Tibial nerve (tissue), 4 donors: ENCODE results near the gene PRMT3. TPM values are rescaled to one million over a fixed set of nuclear protein-coding genes. Genes with fewer than 3 reads are reported as not detected.

Experiments
- DNase-seq, 2 donors: peaks; one replicate each; pipeline ENCODE4 v3.0.0-alpha.2; 2019; ENCODE audit warnings: low spot score in 2 of 2
- H3K27ac ChIP-seq, 4 donors: fragments of 200-600 bp; sonication (generic) in 3 of 4; one replicate each; pipeline ENCODE4 v1.5.1; 2017 to 2019; ENCODE audit warnings: mild to moderate bottlenecking in 1 of 4
- H3K27me3 ChIP-seq, 2 donors: fragments of 200-600 bp; sonication (generic) in 1 of 2; one replicate each; pipeline versions ENCODE4 v1.5.1 to v1.6.0; 2017 to 2019
- H3K36me3 ChIP-seq, 3 donors: fragments of 200-600 bp; sonication (generic); one replicate each; pipeline ENCODE4 v1.5.1; 2018 to 2019
- H3K4me1 ChIP-seq, 4 donors: fragments of 200-600 bp; sonication (generic) in 3 of 4; one replicate each; pipeline ENCODE4 v1.5.1; 2017 to 2019
- H3K4me3 ChIP-seq, 4 donors: fragments of 200-600 bp; sonication (generic) in 3 of 4; one replicate each; pipeline ENCODE4 v1.5.1; 2017 to 2019; ENCODE audit warnings: mild to moderate bottlenecking in 1 of 4, moderate library complexity in 1 of 4
- H3K9me3 ChIP-seq, 4 donors: fragments of 200-600 bp; sonication (generic) in 3 of 4; one replicate each; pipeline ENCODE4 v1.5.1; 2017 to 2019
- CTCF ChIP-seq, 5 experiments: fragments of 200-600 bp in 3 of 5; fragments of 450-650 bp in 2 of 5; sonication (generic) in 3 of 5; IDR thresholded peaks; one replicate each; pipeline ENCODE4 v1.5.1; 2016 to 2019; ENCODE audit warnings: antibody characterized with exemption in 5 of 5, mild to moderate bottlenecking in 3 of 5, moderate library complexity in 2 of 5
- EP300 ChIP-seq, 2 donors: sonication (generic); formaldehyde crosslinking; IDR thresholded peaks; one replicate each; pipeline ENCODE4 v1.6.1; 2017; ENCODE audit warnings: antibody characterized with exemption in 2 of 2, mild to moderate bottlenecking in 1 of 2
- POLR2A ChIP-seq, 2 donors: fragments of 450-650 bp; IDR thresholded peaks; one replicate each; pipeline ENCODE4 v1.6.1; 2017; ENCODE audit warnings: antibody characterized with exemption in 2 of 2, mild to moderate bottlenecking in 2 of 2, moderate library complexity in 2 of 2
- WGBS, 2 donors: methylation state at CpG; one replicate each; pipeline ENCODE4 v1.1.5; 2018; 5-methylcytosine and 5-hydroxymethylcytosine counted together
- total RNA-seq, 4 donors: library from RNA; depleted of rRNA; stranded (reverse); fragments of >200 nt; gene quantifications; one replicate each; pipeline ENCODE4 v1.1.0, GENCODE V29; 2016

The PRMT3 gene
- total RNA-seq, 4 donors from 2014 or later, result 17.8 to 29.4 (median 22.1) TPM

- Histone ChIP-seq H3K36me3 (peaks cover 0 to 16% (median 0%) of the 10 kb centered on the region in 3 donors), H3K9me3 (no peaks in the 10 kb centered on the region), H3K4me3 (no peak overlapping the region), H3K27me3 (no peaks in the 10 kb centered on the region), H3K27ac (no peak overlapping the region), H3K4me1 (no peaks in the 10 kb centered on the region)
- WGBS, 2 donors, result 21 to 69% methylated on average over 1 of the region's 1 CpG
- DNase-seq, result no peak
- TF ChIP-seq POLR2A (IDR thresholded peaks at IDR 0.05) (no peak), CTCF (IDR thresholded peaks at IDR 0.05) (no peak), EP300 (IDR thresholded peaks at IDR 0.05) (no peak)
Measured at GRCh38 chr11:20488352-20488751, 100.8 kb downstream of the PRMT3 start.

- H3K27ac ChIP-seq, result no peak overlapping the region
- H3K4me1 ChIP-seq, result no peaks in the 10 kb centered on the region
- H3K9me3 ChIP-seq, result no peaks in the 10 kb centered on the region
- peaks cover 0 to 18% (median 0%) of the 10 kb centered on the region in 3 donors for H3K36me3 ChIP-seq
- 87% methylated on average over 1 of the region's 1 CpG for WGBS, 2 donors
- TF ChIP-seq POLR2A (IDR thresholded peaks at IDR 0.05) (no peak), EP300 (IDR thresholded peaks at IDR 0.05) (no peak), CTCF (IDR thresholded peaks at IDR 0.05) (no peak)
- H3K4me3 ChIP-seq, result no peak overlapping the region
- no peak for DNase-seq
- no peaks in the 10 kb centered on the region for H3K27me3 ChIP-seq
Measured at GRCh38 chr11:20489948-20490347, 102.4 kb downstream of the PRMT3 start.

- H3K27me3 ChIP-seq, result no peaks in the 10 kb centered on the region
- no peaks in the 10 kb centered on the region for H3K9me3 ChIP-seq
- no peaks in the 10 kb centered on the region for H3K4me1 ChIP-seq
- H3K4me3 ChIP-seq, result no peak overlapping the region
- H3K27ac ChIP-seq, result no peak overlapping the region
- DNase-seq, result no peak
- H3K36me3 ChIP-seq, result peaks cover 0 to 43% (median 0%) of the 10 kb centered on the region in 3 donors
- WGBS, 2 donors, result 84 to 86% methylated on average over 4 of the region's 4 CpGs
- no peak for TF ChIP-seq POLR2A (IDR thresholded peaks at IDR 0.05)
- TF ChIP-seq CTCF (IDR thresholded peaks at IDR 0.05), result no peak
- no peak for TF ChIP-seq EP300 (IDR thresholded peaks at IDR 0.05)
Measured at GRCh38 chr11:20493340-20493739, 105.8 kb downstream of the PRMT3 start.

- Histone ChIP-seq H3K27ac (no peak overlapping the region), H3K4me3 (no peak overlapping the region), H3K36me3 (peaks cover 0 to 51% (median 0%) of the 10 kb centered on the region in 3 donors), H3K9me3 (no peaks in the 10 kb centered on the region), H3K4me1 (no peaks in the 10 kb centered on the region), H3K27me3 (no peaks in the 10 kb centered on the region)
- 76 to 81% methylated on average over 5 of the region's 5 CpGs for WGBS, 2 donors
- no peak for TF ChIP-seq CTCF (IDR thresholded peaks at IDR 0.05)
- no peak for TF ChIP-seq POLR2A (IDR thresholded peaks at IDR 0.05)
- TF ChIP-seq EP300 (IDR thresholded peaks at IDR 0.05), result no peak
- no peak for DNase-seq
Measured at GRCh38 chr11:20497124-20497792, 109.7 kb downstream of the PRMT3 start.

- TF ChIP-seq CTCF (IDR thresholded peaks at IDR 0.05) (no peak), POLR2A (IDR thresholded peaks at IDR 0.05) (no peak), EP300 (IDR thresholded peaks at IDR 0.05) (no peak)
- H3K36me3 ChIP-seq, result peaks cover 0 to 21% (median 0%) of the 10 kb centered on the region in 3 donors
- no peaks in the 10 kb centered on the region for H3K9me3 ChIP-seq
- H3K27me3 ChIP-seq, result no peaks in the 10 kb centered on the region
- H3K4me1 ChIP-seq, result no peaks in the 10 kb centered on the region
- no peak overlapping the region for H3K27ac ChIP-seq
- DNase-seq, result no peak
- H3K4me3 ChIP-seq, result no peak overlapping the region
Measured at GRCh38 chr11:20501252-20501651, 113.7 kb downstream of the PRMT3 start.
